Loucy (cell line): Measurements from ENCODE around the gene GBGT1.

Source experiments
- H2AFZ ChIP-seq: fragments of 200-600 bp; sonication (generic); 2 replicates; pipeline ENCODE4 v1.6.0; 2016; ENCODE audit warnings: antibody characterized with exemption, mild to moderate bottlenecking, low read length, moderate library complexity
- H3F3A ChIP-seq: fragments of 200-600 bp; 2 replicates; pipeline ENCODE4 v1.6.0; 2016; ENCODE audit warnings: antibody characterized with exemption, low read depth, mild to moderate bottlenecking
- H3K27me3 ChIP-seq: fragments of 200-600 bp; sonication (generic); 2 replicates; pipeline ENCODE4 v1.6.1; 2014; ENCODE audit warnings: low read length, mild to moderate bottlenecking; ENCODE audit not compliant: insufficient read depth, poor library complexity, severe bottlenecking
- H3K36me3 ChIP-seq: fragments of 200-600 bp; sonication (generic); 2 replicates; pipeline ENCODE4 v1.6.1; 2016; ENCODE audit warnings: low read length; ENCODE audit not compliant: insufficient read depth
- H3K4me1 ChIP-seq: fragments of 200-600 bp; sonication (generic); 2 replicates; pipeline ENCODE4 v1.5.1; 2014; ENCODE audit warnings: low read length, mild to moderate bottlenecking; ENCODE audit not compliant: insufficient read depth, poor library complexity, severe bottlenecking
- H3K4me2 ChIP-seq: fragments of 200-600 bp; sonication (generic); 2 replicates; pipeline ENCODE4 v1.6.0; 2014; ENCODE audit warnings: antibody characterized with exemption, low read length, low read depth, mild to moderate bottlenecking; ENCODE audit not compliant: poor library complexity, severe bottlenecking
- H3K4me3 ChIP-seq: fragments of 200-600 bp; sonication (generic); 2 replicates; pipeline ENCODE4 v1.5.1; 2014; ENCODE audit warnings: low read length, mild to moderate bottlenecking, mixed read lengths; ENCODE audit not compliant: poor library complexity, severe bottlenecking
- H3K79me2 ChIP-seq: fragments of 200-600 bp; sonication (generic); 2 replicates; pipeline ENCODE4 v1.6.1; 2014; ENCODE audit warnings: low read length; ENCODE audit not compliant: insufficient read depth
- H3K9ac ChIP-seq: fragments of 200-600 bp; sonication (generic); 2 replicates; pipeline ENCODE4 v1.6.0; 2014; ENCODE audit warnings: mild to moderate bottlenecking, low read depth, low read length, moderate library complexity; ENCODE audit not compliant: poor library complexity, severe bottlenecking
- H3K9me2 ChIP-seq: fragments of 200-600 bp; sonication (generic); replicated peaks from 2 replicates; pipeline ENCODE4 v1.6.1; 2016; ENCODE audit warnings: low read depth, low read length, mixed read lengths
- H3K9me3 ChIP-seq: fragments of 200-600 bp; sonication (generic); 2 replicates; pipeline ENCODE4 v1.6.1; 2014; ENCODE audit warnings: mild to moderate bottlenecking, antibody characterized with exemption, low read length, low read depth; ENCODE audit not compliant: insufficient read depth
- H4K20me1 ChIP-seq: fragments of 200-600 bp; sonication (generic); 2 replicates; pipeline ENCODE4 v1.6.0; 2014; ENCODE audit warnings: antibody characterized with exemption, low read length, mild to moderate bottlenecking; ENCODE audit not compliant: insufficient read depth, poor library complexity, severe bottlenecking
- CTCF ChIP-seq: fragments of 200-600 bp; sonication (generic); conservative IDR thresholded peaks from 2 replicates; pipeline ENCODE4 v1.5.1; 2014; ENCODE audit warnings: mild to moderate bottlenecking, antibody characterized with exemption, low read length
- EZH2phosphoT487 ChIP-seq: fragments of 200-600 bp; IDR thresholded peaks from 2 replicates; pipeline ENCODE4 v1.6.1; 2018; ENCODE audit warnings: antibody characterized with exemption, mild to moderate bottlenecking, moderate library complexity, borderline replicate concordance

GBGT1 gene

GRCh38 chr9:133103987-133104505, 59.7 kb downstream of the GBGT1 start:
- no peaks in the 10 kb centered on the region for H3K9me3 ChIP-seq
- TF ChIP-seq CTCF (no peak), EZH2phosphoT487 (no peak)
- H3F3A ChIP-seq: no peaks in the 10 kb centered on the region
- H3K4me3 ChIP-seq: no peak overlapping the region
- H2AFZ ChIP-seq: no peak overlapping the region
- no peaks in the 10 kb centered on the region for H4K20me1 ChIP-seq
- no peaks in the 10 kb centered on the region for H3K27me3 ChIP-seq
- H3K79me2 ChIP-seq: no peaks in the 10 kb centered on the region
- no peak overlapping the region for H3K9ac ChIP-seq
- H3K4me1 ChIP-seq: no peaks in the 10 kb centered on the region
- H3K4me2 ChIP-seq: no peak overlapping the region
- peaks cover 93% of the 10 kb centered on the region; the same call in 1 of the 2 replicates for H3K36me3 ChIP-seq
- H3K9me2 ChIP-seq: no peaks in the 10 kb centered on the region

- H3K9me2 ChIP-seq: no peaks in the 10 kb centered on the region
- H2AFZ ChIP-seq: no peak overlapping the region
- H3K36me3 ChIP-seq: peaks cover 93% of the 10 kb centered on the region; the same call in 1 of the 2 replicates
- H3K4me3 ChIP-seq: no peak overlapping the region
- no peaks in the 10 kb centered on the region for H3K9me3 ChIP-seq
- H3K4me1 ChIP-seq: no peaks in the 10 kb centered on the region
- H3K9ac ChIP-seq: no peak overlapping the region
- no peak for TF ChIP-seq EZH2phosphoT487
- TF ChIP-seq CTCF: peak; percentile 97
- H3K27me3 ChIP-seq: no peaks in the 10 kb centered on the region
- H4K20me1 ChIP-seq: no peaks in the 10 kb centered on the region
- H3K79me2 ChIP-seq: no peaks in the 10 kb centered on the region
- no peak overlapping the region for H3K4me2 ChIP-seq
- no peaks in the 10 kb centered on the region for H3F3A ChIP-seq
Measured at GRCh38 chr9:133103183-133103986, 60.3 kb downstream of the GBGT1 start.
